SK-N-SH (cell line): ENCODE results near the gene GPR157. TPM values are rescaled to one million over a fixed set of nuclear protein-coding genes. Genes with fewer than 3 reads are reported as not detected.

ENCODE experiments used
- CTCF ChIA-PET: fragments of 300-600, 350-600 bp; formaldehyde crosslinking; extraction: SDS; loops from one replicate; lab custom pipeline; 2021; lab: Yijun Ruan, JAX
- POLR2A ChIA-PET: fragments of 350-600 bp; sonication (Branson Sonifier 250); formaldehyde crosslinking; extraction: SDS; loops from one replicate; lab custom pipeline; 2020; ENCODE audit warnings: antibody characterized with exemption, inconsistent platforms; lab: Yijun Ruan, JAX
- DNase-seq: peaks from one replicate; pipeline ENCODE4 v3.0.0; 2012
- H2AFZ ChIP-seq: fragments of 200-600 bp; sonication (generic); 2 replicates; pipeline ENCODE4 v1.8.1; 2016; ENCODE audit warnings: antibody characterized with exemption, mild to moderate bottlenecking, low read depth
- H3F3A ChIP-seq: fragments of 200-600 bp; sonication (generic); replicated peaks from 2 replicates; pipeline ENCODE3; 2016; ENCODE audit warnings: antibody characterized with exemption, mild to moderate bottlenecking; ENCODE audit not compliant: insufficient read depth
- H3K27ac ChIP-seq, 2 experiments: fragments of 200-500 bp in 1 of 2; fragments of 200-600 bp in 1 of 2; sonication (Bioruptor generic) in 1 of 2; sonication (generic), shearing (Covaris generic) in 1 of 2; 2 replicates each; pipeline versions ENCODE4 v1.5.1 to v1.6.1; 2014 to 2016; ENCODE audit warnings: low read depth in 2 of 2, inconsistent platforms in 1 of 2, low read length in 1 of 2, mild to moderate bottlenecking in 1 of 2, mixed read lengths in 1 of 2
- H3K27me3 ChIP-seq: fragments of 200-600 bp; sonication (generic), shearing (Covaris generic); 2 replicates; pipeline ENCODE4 v1.6.1; 2016; ENCODE audit warnings: mixed run types; ENCODE audit not compliant: insufficient read depth
- H3K36me3 ChIP-seq, 2 experiments: fragments of 200-500 bp in 1 of 2; fragments of 200-600 bp in 1 of 2; sonication (Bioruptor generic) in 1 of 2; sonication (generic) in 1 of 2; replicated peaks in 1 of 2; 2 replicates each; pipeline versions ENCODE3 to v1.5.1; 2014 to 2016; ENCODE audit warnings: low read length in 1 of 2, mild to moderate bottlenecking in 1 of 2; ENCODE audit not compliant: insufficient read depth in 2 of 2, control insufficient read depth in 1 of 2
- H3K4me1 ChIP-seq, 2 experiments: fragments of 200-500 bp in 1 of 2; fragments of 200-600 bp in 1 of 2; sonication (Bioruptor generic) in 1 of 2; sonication (generic), shearing (Covaris generic) in 1 of 2; 2 replicates each; pipeline versions ENCODE4 v1.5.1 to v1.6.1; 2014 to 2016; ENCODE audit warnings: low read depth in 1 of 2, low read length in 1 of 2, mixed run types in 1 of 2; ENCODE audit not compliant: insufficient read depth in 2 of 2, control insufficient read depth in 1 of 2
- H3K4me2 ChIP-seq: fragments of 200-600 bp; sonication (generic), shearing (Covaris generic); 2 replicates; pipeline ENCODE4 v1.6.1; 2017; ENCODE audit warnings: mixed run types
- H3K4me3 ChIP-seq, 2 experiments: fragments of 200-500 bp in 1 of 2; fragments of 200-600 bp in 1 of 2; sonication (Bioruptor generic) in 1 of 2; sonication (generic), shearing (Covaris generic) in 1 of 2; 2 replicates each; pipeline versions ENCODE4 v1.5.1 to v1.8.1; 2014 to 2016; ENCODE audit warnings: low read depth in 2 of 2, inconsistent platforms in 1 of 2, low read length in 1 of 2, mild to moderate bottlenecking in 1 of 2, mixed read lengths in 1 of 2, moderate library complexity in 1 of 2
- H3K79me2 ChIP-seq: fragments of 200-600 bp; sonication (generic); 2 replicates; pipeline ENCODE4 v1.8.1; 2017; ENCODE audit warnings: mild to moderate bottlenecking; ENCODE audit not compliant: insufficient read depth
- H3K9ac ChIP-seq: fragments of 200-600 bp; sonication (generic); 2 replicates; pipeline ENCODE4 v1.6.1; 2017; ENCODE audit warnings: mixed run types
- H3K9me2 ChIP-seq: fragments of 200-600 bp; sonication (generic); 2 replicates; pipeline ENCODE4 v1.6.1; 2017; ENCODE audit warnings: mixed run types
- H3K9me3 ChIP-seq: fragments of 200-600 bp; sonication (generic); 2 replicates; pipeline ENCODE4 v1.6.1; 2017; ENCODE audit warnings: mixed run types, mild to moderate bottlenecking, moderate library complexity
- H4K20me1 ChIP-seq: fragments of 200-600 bp; sonication (generic); 2 replicates; pipeline ENCODE4 v1.6.1; 2017; ENCODE audit warnings: mild to moderate bottlenecking, mixed run types; ENCODE audit not compliant: insufficient read depth
- CTCF ChIP-seq: fragments of 200-600 bp; sonication (generic); IDR thresholded peaks from 2 replicates; pipeline ENCODE4 v1.6.1; 2017; ENCODE audit warnings: antibody characterized with exemption, mild to moderate bottlenecking, moderate library complexity
- EZH2phosphoT487 ChIP-seq: fragments of 200-600 bp; sonication (generic); IDR thresholded peaks from 2 replicates; pipeline ENCODE4 v1.6.1; 2017; ENCODE audit warnings: low read depth, mixed run types, mild to moderate bottlenecking, antibody characterized with exemption, moderate library complexity, borderline replicate concordance
- FOXJ3 ChIP-seq: sonication (generic); formaldehyde crosslinking; IDR thresholded peaks from 2 replicates; pipeline ENCODE4 v1.5.1; 2020; ENCODE audit warnings: mild to moderate bottlenecking, missing genetic modification reagents
- GABPA ChIP-seq: IDR thresholded peaks from 2 replicates; pipeline ENCODE4 v1.4.0; 2012; ENCODE audit warnings: low read depth, mild to moderate bottlenecking
- GATA2 ChIP-seq: sonication (generic); formaldehyde crosslinking; IDR thresholded peaks from 2 replicates; pipeline ENCODE4 v1.5.0; 2020; ENCODE audit warnings: mild to moderate bottlenecking, missing genetic modification reagents
- JUND ChIP-seq: IDR thresholded peaks from 2 replicates; pipeline ENCODE4 v1.4.0; 2012
- MEF2A ChIP-seq: IDR thresholded peaks from 2 replicates; pipeline ENCODE4 v1.4.0; 2012; ENCODE audit warnings: low read depth, borderline replicate concordance
- MXI1 ChIP-seq: IDR thresholded peaks from 2 replicates; pipeline ENCODE4 v1.6.1; 2012; ENCODE audit warnings: mild to moderate bottlenecking, low read depth, low read length, improper control_type of control experiment
- NFIC ChIP-seq: IDR thresholded peaks from 2 replicates; pipeline ENCODE4 v1.4.0; 2012; ENCODE audit warnings: borderline replicate concordance
- POLR2AphosphoS5 ChIP-seq: IDR thresholded peaks from 2 replicates; pipeline ENCODE4 v1.6.1; 2012; ENCODE audit warnings: low read depth, low read length
- RFX5 ChIP-seq: IDR thresholded peaks from 2 replicates; pipeline ENCODE4 v1.6.1; 2012; ENCODE audit warnings: mild to moderate bottlenecking, improper control_type of control experiment, low read length
- SIN3A ChIP-seq: IDR thresholded peaks from 2 replicates; pipeline ENCODE4 v1.6.1; 2012; ENCODE audit warnings: low read depth, mild to moderate bottlenecking, low read length, moderate library complexity, borderline replicate concordance
- SMC3 ChIP-seq: IDR thresholded peaks from 2 replicates; pipeline ENCODE4 v1.6.1; 2012; ENCODE audit warnings: low read depth, low read length, improper control_type of control experiment
- TAF1 ChIP-seq: IDR thresholded peaks from 2 replicates; pipeline ENCODE4 v1.6.1; 2012; ENCODE audit warnings: low read depth, mild to moderate bottlenecking, low read length, moderate library complexity, borderline replicate concordance
- TCF12 ChIP-seq: IDR thresholded peaks from 2 replicates; pipeline ENCODE4 v1.4.0; 2012
- WGBS: methylation state at CpG from one replicate; pipeline ENCODE4 v1.1.6; 2017; ENCODE audit warnings: low lambda C conversion rate; 5-methylcytosine and 5-hydroxymethylcytosine counted together
- polyA plus RNA-seq, 3 experiments: library from polyadenylated mRNA; depleted of rRNA; stranded (reverse); fragments of >200 nt; gene quantifications; 2 replicates each; pipeline ENCODE4 v1.2.3, GENCODE V29; 2012

GPR157 gene
- polyA plus RNA-seq, 1 of the 3 experiments (the other 2 are of a cell fraction), result 1.8 TPM

GRCh38 chr1:9139930-9140329, 11.0 kb upstream of the GPR157 start:
- Histone ChIP-seq H3K9me2 (no peaks in the 10 kb centered on the region), H3F3A (no peaks in the 10 kb centered on the region), H3K4me1 (no peaks in the 10 kb centered on the region), H3K4me2 (no peak overlapping the region), H3K36me3 (no peaks in the 10 kb centered on the region), H3K27ac (no peak overlapping the region), H3K79me2 (no peaks in the 10 kb centered on the region), H3K4me3 (no peak overlapping the region), H2AFZ (no peak overlapping the region), H4K20me1 (no peaks in the 10 kb centered on the region), H3K9ac (no peak overlapping the region), H3K27me3 (no peaks in the 10 kb centered on the region), H3K9me3 (no peaks in the 10 kb centered on the region)
- TF ChIP-seq JUND (no peak), MXI1 (no peak), CTCF (no peak), SMC3 (no peak), RFX5 (no peak), FOXJ3 (CRISPR knock-in tag) (no peak), GABPA (no peak), POLR2AphosphoS5 (no peak), SIN3A (no peak), NFIC (no peak), TAF1 (no peak), GATA2 (CRISPR knock-in tag) (no peak), MEF2A (no peak)
- ChIA-PET POLR2A (no interaction called here), CTCF (interaction anchor here (4.9 kb wide), 1 partner anchor 58 kb away, joined by 43 read pairs; no protein-coding TSS in a partner anchor)
- DNase-seq, result no peak
- WGBS, result 73% methylated on average over 2 of the region's 2 CpGs

- Histone ChIP-seq H3K36me3 (no peaks in the 10 kb centered on the region), H3K4me2 (no peak overlapping the region), H2AFZ (no peak overlapping the region), H3K27ac (no peak overlapping the region), H4K20me1 (no peaks in the 10 kb centered on the region), H3K4me3 (no peak overlapping the region), H3K79me2 (no peaks in the 10 kb centered on the region), H3K9me3 (no peaks in the 10 kb centered on the region), H3K9me2 (no peaks in the 10 kb centered on the region), H3K27me3 (no peaks in the 10 kb centered on the region), H3K9ac (no peak overlapping the region), H3K4me1 (no peaks in the 10 kb centered on the region), H3F3A (no peaks in the 10 kb centered on the region)
- DNase-seq, result no peak
- no peak for TF ChIP-seq EZH2phosphoT487
- TF ChIP-seq TCF12, result no peak
- WGBS, result 78% methylated on average over 7 of the region's 8 CpGs
- ChIA-PET POLR2A (no interaction called here), CTCF (no interaction called here)
These were observed 8.0 kb upstream of the GPR157 start for GRCh38 chr1:9136932-9137331.
